KBM-7 (cell line): ENCODE results near the gene SAV1.
"Not testable (repeated sequence)": the region's sequence is repeated elsewhere in the genome, so short reads cannot be mapped to it uniquely, and the experiment has no call there.

Experiments
- DNase-seq: peaks from one replicate; pipeline ENCODE4 v3.0.0-alpha.2; 2015
- in situ Hi-C: fragments of 300-500 bp; cut with MboI; formaldehyde crosslinking; loops from 2 replicates; pipeline ENCODE4 v1.14.3; 2020; ENCODE audit warnings: low sequenced_read_pairs, low pct_unique_long_range_greater_than_20kb, mixed read lengths

Gene SAV1

GRCh38 chr14:50667684-50667995 lies 466 bp downstream of the SAV1 start:
- in situ Hi-C loops, result no loop called here
- DNase-seq, result no peak

- in situ Hi-C loops, result no loop called here
- peak; percentile 43 for DNase-seq
These were observed 1.1 kb downstream of the SAV1 start for GRCh38 chr14:50666772-50667683.

GRCh38 chr14:50665300-50665699 lies 2.8 kb downstream of the SAV1 start:
- in situ Hi-C loops, DNase-seq: not testable (repeated sequence)

- not testable (repeated sequence) for DNase-seq
These were observed 3.5 kb downstream of the SAV1 start for GRCh38 chr14:50664579-50664978.

GRCh38 chr14:50659327-50659974 lies 8.7 kb downstream of the SAV1 start:
- no peak for DNase-seq

More at GRCh38 chr14:50664579-50664978, 3.5 kb downstream of the SAV1 start:
- in situ Hi-C loops, result not testable (repeated sequence)

GRCh38 chr14:50658203-50658602 lies 9.9 kb downstream of the SAV1 start:
- in situ Hi-C loops, result no loop called here
- DNase-seq, result no peak

More at GRCh38 chr14:50659327-50659974, 8.7 kb downstream of the SAV1 start:
- in situ Hi-C loops, result no loop called here

GRCh38 chr14:50657753-50658152 lies 10.4 kb downstream of the SAV1 start:
- in situ Hi-C loops, result no loop called here
- no peak for DNase-seq

GRCh38 chr14:50656776-50657175 lies 11.3 kb downstream of the SAV1 start:
- in situ Hi-C loops, result no loop called here
- no peak for DNase-seq

- in situ Hi-C loops, result no loop called here
- DNase-seq, result no peak
These were observed 18.4 kb downstream of the SAV1 start for GRCh38 chr14:50649691-50650090.

- DNase-seq, result no peak
- in situ Hi-C loops, result no loop called here
These were observed 20.4 kb downstream of the SAV1 start for GRCh38 chr14:50647753-50648152.

GRCh38 chr14:50647282-50647681 lies 20.8 kb downstream of the SAV1 start:
- DNase-seq, result no peak
- in situ Hi-C loops, result no loop called here

- DNase-seq, result no peak
- in situ Hi-C loops, result no loop called here
These were observed 33.0 kb downstream of the SAV1 start for GRCh38 chr14:50635141-50635540.

- no peak for DNase-seq
- in situ Hi-C loops, result no loop called here
These were observed 34.2 kb downstream of the SAV1 start for GRCh38 chr14:50633954-50634353.

GRCh38 chr14:50631408-50631821 lies 36.7 kb downstream of the SAV1 start:
- no peak for DNase-seq
- in situ Hi-C loops, result no loop called here

GRCh38 chr14:50624947-50625346 lies 43.2 kb downstream of the SAV1 start:
- DNase-seq, in situ Hi-C loops: not testable (repeated sequence)

- no peak for DNase-seq
- in situ Hi-C loops, result no loop called here
These were observed 43.7 kb downstream of the SAV1 start for GRCh38 chr14:50624447-50624846.

GRCh38 chr14:50622978-50623377 lies 45.1 kb downstream of the SAV1 start:
- in situ Hi-C loops, result no loop called here
- no peak for DNase-seq

- no peak for DNase-seq
- in situ Hi-C loops, result no loop called here
These were observed 47.8 kb downstream of the SAV1 start for GRCh38 chr14:50620341-50620740.

- in situ Hi-C loops, result no loop called here
- DNase-seq, result peak; percentile 55
These were observed 48.5 kb downstream of the SAV1 start for GRCh38 chr14:50619569-50620141.

- no peak for DNase-seq
- in situ Hi-C loops, result no loop called here
These were observed 51.8 kb downstream of the SAV1 start for GRCh38 chr14:50616275-50616674.
